A172 (cell line): ENCODE data around the gene SULT1C2. TPM values are rescaled to one million over a fixed set of nuclear protein-coding genes. Genes with fewer than 3 reads are reported as not detected.

Experiments used
- DNase-seq: peaks from one replicate; pipeline ENCODE4 v3.0.0-alpha.2; 2015; ENCODE audit warnings: low spot score
- total RNA-seq: library from RNA; depleted of rRNA; stranded (reverse); fragments of >200 nt; shearing (Covaris generic); gene quantifications from 2 replicates; pipeline ENCODE4 v1.2.3, GENCODE V29; 2014

SULT1C2 gene
- total RNA-seq, 1 experiment from 2014 or later = not detected

GRCh38 chr2:108293850-108294249 is 5.2 kb downstream of the SULT1C2 start:
- no peak for DNase-seq

- peak; percentile 59 for DNase-seq
Observed at GRCh38 chr2:108297436-108298141, 8.9 kb downstream of the SULT1C2 start.

- DNase-seq = no peak
Observed at GRCh38 chr2:108301558-108301957, 12.9 kb downstream of the SULT1C2 start.

GRCh38 chr2:108304975-108305374 is 16.3 kb downstream of the SULT1C2 start:
- no peak for DNase-seq

GRCh38 chr2:108305901-108306300 is 17.2 kb downstream of the SULT1C2 start:
- no peak for DNase-seq

GRCh38 chr2:108309903-108310302 is 21.2 kb downstream of the SULT1C2 start:
- DNase-seq = no peak

- DNase-seq = no peak
Observed at GRCh38 chr2:108314586-108315296, 26.0 kb downstream of the SULT1C2 start.

GRCh38 chr2:108315444-108315934 is 26.8 kb downstream of the SULT1C2 start:
- peak; percentile 16 for DNase-seq

GRCh38 chr2:108316033-108316432 is 27.3 kb downstream of the SULT1C2 start:
- no peak for DNase-seq

- DNase-seq = no peak
Observed at GRCh38 chr2:108316461-108317258, 28.0 kb downstream of the SULT1C2 start.

- DNase-seq = no peak
Observed at GRCh38 chr2:108320326-108320922, 31.7 kb downstream of the SULT1C2 start.

GRCh38 chr2:108323619-108324018 is 34.9 kb downstream of the SULT1C2 start:
- peak; percentile 61 for DNase-seq

- DNase-seq = peak; percentile 60
Observed at GRCh38 chr2:108324531-108325255, 36.0 kb downstream of the SULT1C2 start.

- no peak for DNase-seq
Observed at GRCh38 chr2:108325756-108326155, 37.1 kb downstream of the SULT1C2 start.

- DNase-seq = no peak
Observed at GRCh38 chr2:108329771-108330170, 41.1 kb downstream of the SULT1C2 start.

GRCh38 chr2:108330979-108331378 is 42.3 kb downstream of the SULT1C2 start:
- no peak for DNase-seq

GRCh38 chr2:108345951-108346350 is 57.3 kb downstream of the SULT1C2 start:
- no peak for DNase-seq

- no peak for DNase-seq
Observed at GRCh38 chr2:108346827-108347226, 58.1 kb downstream of the SULT1C2 start.

GRCh38 chr2:108347786-108348185 is 59.1 kb downstream of the SULT1C2 start:
- no peak for DNase-seq

- DNase-seq = no peak
Observed at GRCh38 chr2:108348816-108349570, 60.3 kb downstream of the SULT1C2 start.

GRCh38 chr2:108349571-108349928 is 60.9 kb downstream of the SULT1C2 start:
- no peak for DNase-seq
